ENCODE results near the gene ARHGEF40. TPM values are rescaled to one million over a fixed set of nuclear protein-coding genes. Genes with fewer than 3 reads are reported as not detected.

The ARHGEF40 gene
- total and polyA plus RNA-seq, 10 of the 15 experiments (the other 5 are each of a cell fraction or from before 2014, with no cell fraction given) = 0.03 to 0.31 (median 0.08) TPM; not detected in 2

DNA sequence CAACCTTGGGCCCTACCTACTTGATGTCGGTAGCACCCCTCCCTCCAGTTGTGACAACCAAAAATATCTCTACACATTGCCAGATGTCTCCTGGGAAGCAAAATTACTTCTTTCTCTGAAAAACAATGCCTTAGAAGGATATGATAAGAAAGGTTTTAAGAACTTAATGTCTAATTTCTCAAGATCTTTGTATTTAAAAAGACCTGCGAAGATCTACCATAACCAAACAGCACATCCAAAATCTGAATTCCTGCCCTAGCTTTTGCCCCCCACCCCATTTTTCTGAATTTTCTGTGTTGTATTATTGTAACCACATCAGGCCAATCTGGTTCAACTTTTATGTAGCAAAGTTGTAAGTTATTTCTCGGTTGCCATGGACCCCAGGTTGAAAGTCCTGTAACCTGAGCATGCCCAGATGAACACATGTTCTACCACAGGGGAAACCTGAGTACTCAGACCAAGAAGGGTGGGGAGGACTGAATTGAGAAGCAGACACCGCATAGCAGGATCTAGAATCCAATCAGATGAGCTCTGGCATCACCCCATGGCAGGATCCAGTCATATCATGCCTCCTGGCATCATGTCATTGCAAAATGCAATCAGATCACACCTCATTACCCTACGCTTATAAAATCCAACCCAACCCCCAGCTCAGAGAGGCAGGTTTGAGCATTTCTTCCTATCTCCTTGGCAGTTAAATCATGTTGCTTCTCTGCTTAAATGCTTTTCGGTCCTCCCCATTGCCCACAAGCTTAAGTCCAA, 39.5 kb downstream of the ARHGEF40 start:
- no peaks in the 10 kb centered on the region; the same call in 2 of the 3 replicates for H3K9me3 ChIP-seq (replicated peaks; ENCODE audit: control insufficient read depth, insufficient read depth, low read length)
- no peak overlapping the region for H3K4me3 ChIP-seq
- POLR2A ChIA-PET = interaction anchor here (0.6 to 1.6 kb wide), 3 partner anchors 38 to 239 kb away, joined by 4 to 6 read pairs (median 5); no protein-coding TSS in a partner anchor
- H3K9ac ChIP-seq (ENCODE audit: control insufficient read depth, insufficient read depth, low read length) = no peak overlapping the region
- H2AFZ ChIP-seq (ENCODE audit: control insufficient read depth, low read depth, low read length) = peak overlapping the region; percentile 16
- no TSS peak for BruUV-seq (replicated peaks)
- H3K27me3 ChIP-seq (replicated peaks in 1 of 2; ENCODE audit: control insufficient read depth in 2 of 2, insufficient read depth in 2 of 2, low read length in 1 of 2) = no peaks in the 10 kb centered on the region
- peak overlapping the region; percentile 52 for H3K27ac ChIP-seq (ENCODE audit: control insufficient read depth, insufficient read depth)
- no peaks in the 10 kb centered on the region for H4K20me1 ChIP-seq (ENCODE audit: control insufficient read depth, insufficient read depth)
- CTCF ChIA-PET = interaction anchor here (0.8 to 10.6 kb wide), 8 partner anchors 8 to 417 kb away, joined by 3 to 253 read pairs (median 9); partner anchors contain the start of genes SALL2 and TMEM253
- SMC1A ChIA-PET (ENCODE audit: uncharacterized antibody, unreplicated experiment) = interaction anchor here (0.6 to 8.3 kb wide), 11 partner anchors 10 to 272 kb away, joined by 3 to 78 read pairs (median 3); no protein-coding TSS in a partner anchor
- whole genome bisulfite sequencing (ENCODE audit: insufficient coverage, insufficient replicate concordance, low lambda C conversion rate, missing lambda C conversion rate) = 33% methylated on average over 6 of the region's 6 CpGs
- H3K36me3 ChIP-seq (ENCODE audit: control insufficient read depth in 2 of 2, insufficient read depth in 2 of 2, low read length in 1 of 2) = no peaks in the 10 kb centered on the region
- intact Hi-C loops (cut with micrococcal nuclease; ENCODE audit: unreplicated experiment) = no loop called here
- DNase-seq (ENCODE audit: low read depth, low spot score) = peak; percentile 57
- H3K4me2 ChIP-seq (ENCODE audit: control insufficient read depth, insufficient read depth) = peak overlapping the region; percentile 53
- in situ Hi-C loops (cut with MboI) = no loop called here
- RAD21 ChIA-PET (ENCODE audit: unreplicated experiment) = interaction anchor here (1.2 to 3.3 kb wide), 4 partner anchors 17 to 95 kb away, joined by 4 to 13 read pairs (median 8); partner anchors contain the start of gene ARHGEF40
- peaks cover 30% of the 10 kb centered on the region for H3K4me1 ChIP-seq (ENCODE audit: control insufficient read depth, insufficient read depth, low read length)
- peak; percentile 85 for ATAC-seq
- H3K79me2 ChIP-seq (ENCODE audit: control insufficient read depth, insufficient read depth, low read length) = no peaks in the 10 kb centered on the region
- no peak for FAIRE-seq
- TF ChIP-seq, protein P1, sequence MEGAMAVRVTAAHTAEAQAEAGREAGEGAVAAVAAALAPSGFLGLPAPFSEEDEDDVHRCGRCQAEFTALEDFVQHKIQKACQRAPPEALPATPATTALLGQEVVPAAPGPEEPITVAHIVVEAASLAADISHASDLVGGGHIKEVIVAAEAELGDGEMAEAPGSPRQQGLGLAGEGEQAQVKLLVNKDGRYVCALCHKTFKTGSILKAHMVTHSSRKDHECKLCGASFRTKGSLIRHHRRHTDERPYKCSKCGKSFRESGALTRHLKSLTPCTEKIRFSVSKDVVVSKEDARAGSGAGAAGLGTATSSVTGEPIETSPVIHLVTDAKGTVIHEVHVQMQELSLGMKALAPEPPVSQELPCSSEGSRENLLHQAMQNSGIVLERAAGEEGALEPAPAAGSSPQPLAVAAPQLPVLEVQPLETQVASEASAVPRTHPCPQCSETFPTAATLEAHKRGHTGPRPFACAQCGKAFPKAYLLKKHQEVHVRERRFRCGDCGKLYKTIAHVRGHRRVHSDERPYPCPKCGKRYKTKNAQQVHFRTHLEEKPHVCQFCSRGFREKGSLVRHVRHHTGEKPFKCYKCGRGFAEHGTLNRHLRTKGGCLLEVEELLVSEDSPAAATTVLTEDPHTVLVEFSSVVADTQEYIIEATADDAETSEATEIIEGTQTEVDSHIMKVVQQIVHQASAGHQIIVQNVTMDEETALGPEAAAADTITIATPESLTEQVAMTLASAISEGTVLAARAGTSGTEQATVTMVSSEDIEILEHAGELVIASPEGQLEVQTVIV (IDR thresholded peaks at IDR 0.05; ENCODE audit: borderline replicate concordance, partially characterized antibody) = peak; percentile 78
- no peak for TF ChIP-seq GATAD2B (conservative IDR thresholded peaks at IDR 0.05; ENCODE audit: low read depth)
- no peak for TF ChIP-seq RCOR1 (conservative IDR thresholded peaks at IDR 0.05; ENCODE audit: low read depth, low read length)
- TF ChIP-seq, protein P2, sequence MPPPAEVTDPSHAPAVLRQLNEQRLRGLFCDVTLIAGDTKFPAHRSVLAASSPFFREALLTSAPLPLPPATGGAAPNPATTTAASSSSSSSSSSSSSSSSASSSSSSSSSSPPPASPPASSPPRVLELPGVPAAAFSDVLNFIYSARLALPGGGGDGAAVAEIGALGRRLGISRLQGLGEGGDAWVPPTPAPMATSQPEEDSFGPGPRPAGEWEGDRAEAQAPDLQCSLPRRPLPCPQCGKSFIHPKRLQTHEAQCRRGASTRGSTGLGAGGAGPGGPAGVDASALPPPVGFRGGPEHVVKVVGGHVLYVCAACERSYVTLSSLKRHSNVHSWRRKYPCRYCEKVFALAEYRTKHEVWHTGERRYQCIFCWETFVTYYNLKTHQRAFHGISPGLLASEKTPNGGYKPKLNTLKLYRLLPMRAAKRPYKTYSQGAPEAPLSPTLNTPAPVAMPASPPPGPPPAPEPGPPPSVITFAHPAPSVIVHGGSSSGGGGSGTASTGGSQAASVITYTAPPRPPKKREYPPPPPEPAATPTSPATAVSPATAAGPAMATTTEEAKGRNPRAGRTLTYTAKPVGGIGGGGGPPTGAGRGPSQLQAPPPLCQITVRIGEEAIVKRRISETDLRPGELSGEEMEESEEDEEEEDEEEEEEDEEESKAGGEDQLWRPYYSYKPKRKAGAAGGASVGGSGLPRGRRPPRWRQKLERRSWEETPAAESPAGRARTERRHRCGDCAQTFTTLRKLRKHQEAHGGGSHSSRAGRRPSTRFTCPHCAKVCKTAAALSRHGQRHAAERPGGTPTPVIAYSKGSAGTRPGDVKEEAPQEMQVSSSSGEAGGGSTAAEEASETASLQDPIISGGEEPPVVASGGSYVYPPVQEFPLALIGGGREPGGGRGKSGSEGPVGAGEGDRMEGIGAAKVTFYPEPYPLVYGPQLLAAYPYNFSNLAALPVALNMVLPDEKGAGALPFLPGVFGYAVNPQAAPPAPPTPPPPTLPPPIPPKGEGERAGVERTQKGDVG (CRISPR knock-in tag; IDR thresholded peaks at IDR 0.05) = no peak
- TF ChIP-seq, protein P3, sequence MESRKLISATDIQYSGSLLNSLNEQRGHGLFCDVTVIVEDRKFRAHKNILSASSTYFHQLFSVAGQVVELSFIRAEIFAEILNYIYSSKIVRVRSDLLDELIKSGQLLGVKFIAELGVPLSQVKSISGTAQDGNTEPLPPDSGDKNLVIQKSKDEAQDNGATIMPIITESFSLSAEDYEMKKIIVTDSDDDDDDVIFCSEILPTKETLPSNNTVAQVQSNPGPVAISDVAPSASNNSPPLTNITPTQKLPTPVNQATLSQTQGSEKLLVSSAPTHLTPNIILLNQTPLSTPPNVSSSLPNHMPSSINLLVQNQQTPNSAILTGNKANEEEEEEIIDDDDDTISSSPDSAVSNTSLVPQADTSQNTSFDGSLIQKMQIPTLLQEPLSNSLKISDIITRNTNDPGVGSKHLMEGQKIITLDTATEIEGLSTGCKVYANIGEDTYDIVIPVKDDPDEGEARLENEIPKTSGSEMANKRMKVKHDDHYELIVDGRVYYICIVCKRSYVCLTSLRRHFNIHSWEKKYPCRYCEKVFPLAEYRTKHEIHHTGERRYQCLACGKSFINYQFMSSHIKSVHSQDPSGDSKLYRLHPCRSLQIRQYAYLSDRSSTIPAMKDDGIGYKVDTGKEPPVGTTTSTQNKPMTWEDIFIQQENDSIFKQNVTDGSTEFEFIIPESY (IDR thresholded peaks at IDR 0.05) = no peak
- TF ChIP-seq, protein P4, sequence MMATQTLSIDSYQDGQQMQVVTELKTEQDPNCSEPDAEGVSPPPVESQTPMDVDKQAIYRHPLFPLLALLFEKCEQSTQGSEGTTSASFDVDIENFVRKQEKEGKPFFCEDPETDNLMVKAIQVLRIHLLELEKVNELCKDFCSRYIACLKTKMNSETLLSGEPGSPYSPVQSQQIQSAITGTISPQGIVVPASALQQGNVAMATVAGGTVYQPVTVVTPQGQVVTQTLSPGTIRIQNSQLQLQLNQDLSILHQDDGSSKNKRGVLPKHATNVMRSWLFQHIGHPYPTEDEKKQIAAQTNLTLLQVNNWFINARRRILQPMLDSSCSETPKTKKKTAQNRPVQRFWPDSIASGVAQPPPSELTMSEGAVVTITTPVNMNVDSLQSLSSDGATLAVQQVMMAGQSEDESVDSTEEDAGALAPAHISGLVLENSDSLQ (IDR thresholded peaks at IDR 0.05) = 0 out of 2 replicates have a peak, but pooled peaks have one; percentile 7
- peak; percentile 73 for TF ChIP-seq EED (IDR thresholded peaks at IDR 0.05; ENCODE audit: low read depth)
- TF ChIP-seq, protein P5, sequence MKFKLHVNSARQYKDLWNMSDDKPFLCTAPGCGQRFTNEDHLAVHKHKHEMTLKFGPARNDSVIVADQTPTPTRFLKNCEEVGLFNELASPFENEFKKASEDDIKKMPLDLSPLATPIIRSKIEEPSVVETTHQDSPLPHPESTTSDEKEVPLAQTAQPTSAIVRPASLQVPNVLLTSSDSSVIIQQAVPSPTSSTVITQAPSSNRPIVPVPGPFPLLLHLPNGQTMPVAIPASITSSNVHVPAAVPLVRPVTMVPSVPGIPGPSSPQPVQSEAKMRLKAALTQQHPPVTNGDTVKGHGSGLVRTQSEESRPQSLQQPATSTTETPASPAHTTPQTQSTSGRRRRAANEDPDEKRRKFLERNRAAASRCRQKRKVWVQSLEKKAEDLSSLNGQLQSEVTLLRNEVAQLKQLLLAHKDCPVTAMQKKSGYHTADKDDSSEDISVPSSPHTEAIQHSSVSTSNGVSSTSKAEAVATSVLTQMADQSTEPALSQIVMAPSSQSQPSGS (IDR thresholded peaks at IDR 0.05; ENCODE audit: low read length) = peak; percentile 76
- no peak for TF ChIP-seq CEBPB (IDR thresholded peaks at IDR 0.05; ENCODE audit: borderline replicate concordance in 1 of 2, low read depth in 2 of 2, low read length in 2 of 2)
- TF ChIP-seq POLR2A (IDR thresholded peaks at IDR 0.05; ENCODE audit: low read depth, low read length) = peak; percentile 40; the same call in 1 of the 2 replicates
- TF ChIP-seq NR2C2 (IDR thresholded peaks at IDR 0.05; ENCODE audit: borderline replicate concordance, control insufficient read depth, insufficient read length, low read depth) = no peak

All from GM12878 (cell line).